Cardiac muscle cell (in vitro differentiated cells and primary cell): ENCODE data around the gene MCF2. TPM values are rescaled to one million over a fixed set of nuclear protein-coding genes. Genes with fewer than 3 reads are reported as not detected.

ENCODE experiments used
- DNase-seq, 2 donors: peaks; one replicate each; pipeline versions ENCODE4 v3.0.0 to v3.0.0-alpha.2; 2010 to 2017; ENCODE audit warnings: low read depth in 1 of 2, low spot score in 1 of 2
- H3K27ac ChIP-seq: fragments of 200-600 bp; sonication (generic); 2 replicates; pipeline ENCODE4 v1.5.1; 2016
- H3K27me3 ChIP-seq: fragments of 200-600 bp; sonication (generic); 2 replicates; pipeline ENCODE4 v1.6.0; 2016; ENCODE audit warnings: control low read depth
- H3K36me3 ChIP-seq: fragments of 200-600 bp; sonication (generic); 2 replicates; pipeline ENCODE4 v1.5.1; 2016; ENCODE audit warnings: control low read depth
- H3K4me1 ChIP-seq: fragments of 200-600 bp; sonication (generic); 2 replicates; pipeline ENCODE4 v1.8.1; 2017; ENCODE audit warnings: low read depth, mild to moderate bottlenecking, mixed run types
- H3K4me3 ChIP-seq: fragments of 200-600 bp; sonication (generic); 2 replicates; pipeline ENCODE4 v1.5.1; 2016; ENCODE audit warnings: mild to moderate bottlenecking
- H3K9me3 ChIP-seq: fragments of 200-600 bp; sonication (generic); 2 replicates; pipeline ENCODE4 v1.5.1; 2017; ENCODE audit warnings: low read depth, mild to moderate bottlenecking, control low read depth
- CTCF ChIP-seq: IDR thresholded peaks from 2 replicates; pipeline ENCODE4 v1.5.1; 2012; ENCODE audit warnings: low read depth, mild to moderate bottlenecking, low read length
- polyA plus RNA-seq: library from polyadenylated mRNA; unstranded; fragments of >200 nt; fragmentation: Nextera tagmentation; extraction: Ambion mirVana; gene quantifications from 2 replicates; pipeline ENCODE4 v1.2.1, GENCODE V29; 2016
- total RNA-seq: library from RNA; depleted of rRNA; stranded (reverse); fragments of >200 nt; gene quantifications from 2 replicates; pipeline ENCODE4 v1.2.3, GENCODE V29; 2016

MCF2 gene
- total RNA-seq (0.14 and 0.18 TPM in 2 replicates), polyA plus RNA-seq (0.15 TPM in 1 of 2 replicates, not detected in the other)

- H3K9me3 ChIP-seq = no peaks in the 10 kb centered on the region
- no peaks in the 10 kb centered on the region for H3K36me3 ChIP-seq
- no peak within 1 kb of the TSS for H3K4me3 ChIP-seq
- no peak for DNase-seq
- no peaks in the 10 kb centered on the region for H3K4me1 ChIP-seq
- no peak for TF ChIP-seq CTCF
- H3K27ac ChIP-seq = no peak within 1 kb of the TSS
- no peaks in the 10 kb centered on the region for H3K27me3 ChIP-seq
These were observed at the start of gene MCF2 for GRCh38 chrX:139708067-139708466. Gene MCF2, minus strand, starts transcription at chrX:139708167. Its CDS starts 56,423 bp downstream, at chrX:139651744.

- H3K9me3 ChIP-seq = no peaks in the 10 kb centered on the region
- H3K36me3 ChIP-seq = no peaks in the 10 kb centered on the region
- H3K4me3 ChIP-seq = no peak overlapping the region
- H3K27me3 ChIP-seq = no peaks in the 10 kb centered on the region
- no peak for DNase-seq
- no peaks in the 10 kb centered on the region for H3K4me1 ChIP-seq
- TF ChIP-seq CTCF = no peak
- no peak overlapping the region for H3K27ac ChIP-seq
These were observed 43.1 kb upstream of the MCF2 start for GRCh38 chrX:139751053-139751452.

GRCh38 chrX:139750390-139750789 lies 42.4 kb upstream of the MCF2 start:
- no peak for TF ChIP-seq CTCF
- Histone ChIP-seq H3K27me3 (no peaks in the 10 kb centered on the region), H3K9me3 (no peaks in the 10 kb centered on the region), H3K27ac (no peak overlapping the region), H3K4me3 (no peak overlapping the region), H3K4me1 (no peaks in the 10 kb centered on the region), H3K36me3 (no peaks in the 10 kb centered on the region)
- peak in 1 of 2 donors; percentile 10 for DNase-seq

- Histone ChIP-seq H3K27ac (no peak overlapping the region), H3K4me3 (no peak overlapping the region), H3K9me3 (peaks cover 3% of the 10 kb centered on the region), H3K36me3 (peaks cover 2% of the 10 kb centered on the region), H3K4me1 (no peaks in the 10 kb centered on the region), H3K27me3 (no peaks in the 10 kb centered on the region)
- no peak for TF ChIP-seq CTCF
- DNase-seq = peak in 1 of 2 donors; percentile 1
These were observed 31.2 kb upstream of the MCF2 start for GRCh38 chrX:139739138-139739537.

- TF ChIP-seq CTCF = no peak
- no peaks in the 10 kb centered on the region for H3K4me1 ChIP-seq
- H3K4me3 ChIP-seq = no peak overlapping the region
- DNase-seq = peak in 1 of 2 donors; percentile 2
- no peaks in the 10 kb centered on the region for H3K27me3 ChIP-seq
- H3K27ac ChIP-seq = no peak overlapping the region
- peaks cover 2% of the 10 kb centered on the region for H3K36me3 ChIP-seq
- H3K9me3 ChIP-seq = peaks cover 3% of the 10 kb centered on the region
These were observed 30.6 kb upstream of the MCF2 start for GRCh38 chrX:139738581-139738980.

GRCh38 chrX:139736151-139736550 lies 28.2 kb upstream of the MCF2 start:
- no peak for TF ChIP-seq CTCF
- no peaks in the 10 kb centered on the region for H3K27me3 ChIP-seq
- H3K27ac ChIP-seq = no peak overlapping the region
- DNase-seq = no peak
- peaks cover 2% of the 10 kb centered on the region for H3K36me3 ChIP-seq
- H3K4me1 ChIP-seq = no peaks in the 10 kb centered on the region
- peaks cover 3% of the 10 kb centered on the region for H3K9me3 ChIP-seq
- no peak overlapping the region for H3K4me3 ChIP-seq
